GM21367 (cell line): Measurements from ENCODE around the gene CACNA1H.

Source experiments
- ATAC-seq: cut with Tn5 transposase; IDR thresholded peaks from one replicate; pipeline ENCODE4 v1.9.1; 2021; ENCODE audit not compliant: unreplicated experiment

Gene CACNA1H

DNA sequence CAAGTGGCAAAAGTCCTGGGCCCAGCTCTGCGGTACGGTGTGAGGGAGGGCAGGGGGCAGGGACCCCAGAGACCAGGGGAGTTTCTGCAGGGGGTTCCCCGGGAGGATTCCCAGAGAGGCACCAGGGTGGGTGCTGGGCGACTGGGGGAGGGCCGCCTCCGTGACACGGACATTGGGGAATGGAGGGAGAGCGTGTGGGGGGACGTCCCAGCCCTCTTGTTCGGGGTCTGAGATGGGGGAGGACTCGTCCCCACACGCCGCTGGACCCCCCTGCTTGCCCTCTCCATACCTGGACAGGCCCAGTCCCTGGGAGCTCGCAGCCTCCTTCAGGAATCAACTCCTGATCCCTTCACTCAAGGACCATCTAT is 30.5 kb upstream of the CACNA1H start:
- no peak for ATAC-seq

DNA sequence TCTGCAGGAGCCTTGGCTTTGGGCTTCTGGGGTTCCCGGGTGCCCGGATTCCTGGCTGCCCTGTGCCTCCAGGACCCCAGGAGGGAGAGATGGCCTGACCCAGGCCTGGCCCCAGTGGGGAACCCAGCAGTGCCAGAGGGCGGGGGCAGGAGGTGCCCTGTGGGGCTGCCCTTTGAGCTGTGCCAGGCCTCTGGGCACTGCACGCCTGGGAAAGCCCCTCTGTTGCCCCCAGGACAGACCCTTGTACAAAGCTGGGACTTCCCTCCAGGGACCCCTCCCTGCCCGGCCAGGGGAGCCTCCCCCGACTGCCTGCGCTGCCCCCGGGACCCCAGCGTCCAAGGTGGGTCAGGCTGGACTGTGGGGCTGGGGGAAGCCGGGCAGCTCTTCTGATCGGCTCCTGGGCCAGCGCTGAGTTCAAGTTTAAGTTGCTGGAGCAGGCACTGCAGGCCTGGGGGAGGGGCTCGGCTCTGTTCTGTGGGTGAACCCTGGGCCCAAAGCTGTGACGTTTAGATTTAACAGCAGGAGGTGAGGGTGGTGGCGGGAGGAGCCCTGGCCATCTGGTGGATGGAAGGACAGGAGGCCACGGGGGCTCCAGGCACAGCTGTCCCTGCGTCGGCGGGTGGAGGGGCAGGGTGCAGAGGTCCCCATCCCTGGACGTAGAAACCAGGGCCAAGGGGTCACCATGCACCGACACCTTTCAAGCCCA is 29.2 kb upstream of the CACNA1H start:
- ATAC-seq, result no peak

DNA sequence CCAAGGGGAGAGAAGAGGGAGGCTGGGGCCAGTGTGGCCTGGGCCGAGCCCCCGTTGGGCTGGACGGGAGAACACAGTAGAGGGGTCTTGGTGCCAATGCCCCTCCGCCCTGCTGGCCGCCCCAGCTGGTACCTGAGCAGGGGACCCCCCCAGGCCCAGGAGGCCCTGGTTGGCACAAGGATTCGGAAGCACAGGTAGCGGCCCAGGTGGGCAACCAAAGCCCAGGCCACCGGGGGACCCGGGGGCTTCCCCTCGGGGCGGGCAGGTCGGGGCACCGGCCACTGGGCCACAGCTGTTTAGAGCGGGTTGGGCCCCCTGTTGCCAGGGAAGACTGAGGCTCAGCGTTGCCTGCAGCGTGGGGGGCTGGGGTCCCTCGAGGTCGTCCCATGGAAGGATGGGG is 28.6 kb upstream of the CACNA1H start:
- no peak for ATAC-seq

DNA sequence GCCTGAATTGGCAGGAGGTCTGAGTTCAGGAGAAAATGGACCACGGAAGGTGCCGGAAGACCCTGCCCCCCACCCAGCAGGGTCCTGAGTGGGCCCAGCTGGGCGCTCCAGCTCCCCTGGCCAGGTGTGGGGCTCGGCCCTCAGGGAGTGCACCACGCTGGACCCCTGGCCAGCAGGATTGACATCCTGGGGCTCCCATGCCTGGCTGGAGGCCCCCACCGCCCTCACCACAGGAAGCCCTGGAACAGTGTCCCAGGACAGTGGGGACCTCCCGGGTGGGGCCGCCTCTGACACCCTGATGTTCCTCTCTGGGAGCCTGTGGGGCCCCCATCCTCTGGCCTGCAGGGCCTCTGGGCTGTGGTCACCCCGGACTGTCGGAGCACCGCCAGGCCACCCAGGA is 28.1 kb upstream of the CACNA1H start:
- ATAC-seq, result no peak

DNA sequence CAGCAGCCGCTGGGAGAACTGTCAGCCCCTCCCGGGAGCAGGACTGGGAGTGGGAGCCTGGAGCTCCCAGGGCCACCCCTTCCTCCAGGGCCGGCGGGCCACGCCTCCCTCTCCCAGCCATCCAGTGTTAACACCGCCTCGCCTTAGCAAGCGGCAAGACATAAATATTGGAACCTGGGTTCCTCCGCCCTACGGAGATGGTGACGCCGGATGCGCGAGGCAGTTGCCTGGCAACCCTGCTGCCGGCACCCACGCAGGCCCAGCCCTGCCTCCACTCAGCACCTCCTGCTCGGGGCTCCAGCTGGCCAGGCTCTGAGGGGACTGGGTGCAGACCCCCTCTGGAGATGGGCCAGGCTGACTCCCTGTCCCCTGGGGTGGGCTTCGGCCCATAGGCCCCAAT is 27.4 kb upstream of the CACNA1H start:
- ATAC-seq, result no peak

DNA sequence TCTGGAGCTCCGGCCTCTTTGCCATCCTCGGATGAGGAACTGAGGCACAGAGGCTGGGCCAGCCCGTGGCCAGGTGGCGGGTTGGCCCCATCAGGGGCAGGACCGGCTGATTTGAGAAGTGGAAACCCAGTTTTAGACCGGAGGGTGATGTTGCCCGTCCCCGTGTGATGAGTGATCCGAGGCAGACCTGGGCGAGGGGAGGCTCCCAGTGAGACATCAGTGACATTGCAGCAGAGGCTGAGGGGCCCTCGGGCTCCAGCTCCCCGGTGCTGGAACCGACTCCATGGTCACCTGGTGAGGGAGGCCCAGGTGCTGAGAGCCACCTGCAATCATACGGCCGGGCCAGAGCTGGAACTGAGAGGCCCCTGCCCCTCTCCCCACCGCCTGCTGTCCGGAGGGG is 26.9 kb upstream of the CACNA1H start:
- no peak for ATAC-seq

DNA sequence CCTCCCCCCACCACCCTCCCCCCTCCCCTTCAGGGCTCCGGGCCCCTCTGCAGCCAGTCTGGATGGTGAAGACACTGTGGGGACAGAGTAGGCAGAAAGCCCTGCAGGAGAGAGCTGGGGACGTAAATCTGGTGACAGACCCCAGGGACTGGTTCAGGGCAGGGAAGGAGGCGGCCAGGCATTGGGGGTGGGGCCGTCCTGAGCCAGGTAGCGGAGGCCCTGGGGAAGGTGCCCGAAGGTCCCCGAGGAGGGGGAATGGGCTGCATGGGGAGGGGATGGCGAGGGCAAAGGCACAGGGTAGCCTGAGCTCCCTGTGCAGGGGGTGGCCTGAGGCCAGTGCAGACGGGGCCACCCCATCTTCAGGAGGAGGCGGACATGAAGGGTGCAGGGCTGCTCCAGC is 26.3 kb upstream of the CACNA1H start:
- no peak for ATAC-seq

DNA sequence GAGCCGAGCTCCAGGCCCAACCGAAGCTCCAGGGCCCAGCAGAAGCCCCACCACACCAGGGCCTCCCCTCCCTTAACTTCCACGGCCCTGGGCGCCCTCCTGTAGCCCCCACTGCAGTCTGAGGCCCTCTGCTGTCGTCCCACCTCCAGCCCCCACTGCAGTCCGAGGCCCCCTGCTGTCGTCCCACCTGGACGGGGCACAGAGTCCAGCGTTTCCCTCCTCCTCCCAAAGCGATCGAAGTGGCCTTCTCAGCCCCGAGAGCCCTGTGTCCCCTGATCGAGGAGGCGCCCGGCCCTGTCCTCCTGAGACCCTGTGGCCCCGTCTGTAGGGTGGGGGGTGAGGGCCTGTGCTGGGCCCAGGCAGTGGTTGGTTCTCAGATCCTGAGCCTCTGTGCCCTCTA is 25.8 kb upstream of the CACNA1H start:
- ATAC-seq, result no peak

DNA sequence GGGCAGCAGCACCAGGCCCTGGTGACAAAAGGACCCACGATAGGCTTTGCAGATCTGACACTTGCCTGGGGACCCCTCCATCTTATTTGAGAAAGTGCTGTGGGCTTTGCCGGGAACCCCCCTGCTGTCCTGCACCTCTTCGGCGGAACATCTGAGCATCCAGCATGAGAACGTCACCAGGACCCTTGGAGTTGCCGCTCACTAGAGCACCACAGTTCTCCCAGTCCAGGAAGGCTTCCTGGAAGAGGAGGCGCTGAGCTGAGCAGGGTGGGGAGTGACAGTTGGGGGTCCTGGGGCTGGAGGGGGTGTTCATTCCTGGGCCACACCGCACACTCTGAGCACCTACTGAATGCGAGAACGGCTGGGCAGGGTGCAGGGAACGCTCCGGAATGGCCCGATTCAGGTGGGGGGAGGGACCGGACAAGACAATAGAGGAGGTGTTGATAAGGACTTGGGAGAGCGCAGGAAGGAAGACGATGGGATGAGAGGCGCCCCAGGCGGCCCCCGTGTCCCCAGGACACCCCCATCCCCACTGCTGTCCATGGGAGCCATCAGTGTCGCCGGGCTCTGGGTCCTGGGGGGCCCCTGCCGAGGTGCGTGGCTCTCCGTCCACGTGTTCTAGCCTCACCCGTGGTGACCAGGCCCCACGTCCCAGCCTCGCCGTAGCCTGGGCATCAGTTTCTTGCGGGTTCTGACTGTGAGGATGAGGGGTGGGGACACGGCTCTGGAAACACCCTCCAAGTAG is 24.8 kb upstream of the CACNA1H start:
- ATAC-seq, result no peak

DNA sequence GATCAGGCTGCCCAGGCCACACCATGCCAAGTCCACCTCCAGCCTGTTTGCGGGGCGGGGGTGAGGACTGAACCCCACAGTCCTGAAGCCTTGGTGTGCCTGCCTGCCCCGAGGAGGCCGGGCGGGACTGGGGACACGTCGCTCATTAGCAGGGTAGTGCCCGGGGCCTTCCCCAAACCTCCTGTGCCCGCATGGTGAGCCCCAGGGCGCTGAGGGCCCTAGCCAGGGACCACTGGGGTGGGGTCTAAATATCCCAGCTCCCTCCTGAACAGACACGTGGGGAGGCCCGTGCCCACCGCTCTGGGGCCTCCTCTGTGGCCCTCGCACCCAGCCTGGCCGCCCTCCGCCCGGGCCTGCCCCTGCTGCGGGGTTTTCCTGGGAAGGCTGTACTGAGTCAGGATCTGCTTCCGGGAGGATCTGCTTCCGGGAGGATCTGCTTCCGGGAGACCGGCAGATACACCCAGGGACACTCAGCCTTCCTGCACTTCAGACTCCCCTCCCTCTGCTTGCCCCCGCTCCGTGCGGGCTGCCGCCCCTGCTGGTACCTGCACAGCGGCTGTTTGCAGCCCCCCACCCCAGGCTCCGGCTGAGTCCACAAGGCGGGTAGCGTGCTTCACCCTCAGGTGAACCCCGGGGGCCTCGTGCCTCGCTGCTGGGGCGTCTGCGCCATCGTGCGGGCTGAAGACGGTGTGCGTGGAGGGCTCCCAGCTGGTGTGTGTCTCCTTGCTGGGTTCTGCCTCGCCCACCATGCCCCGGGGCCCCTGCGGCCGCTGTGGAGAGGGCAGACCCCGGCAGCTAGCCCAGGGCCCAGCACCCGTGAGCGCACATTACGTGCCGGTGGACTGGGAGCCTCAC is 23.6 kb upstream of the CACNA1H start:
- no peak for ATAC-seq

DNA sequence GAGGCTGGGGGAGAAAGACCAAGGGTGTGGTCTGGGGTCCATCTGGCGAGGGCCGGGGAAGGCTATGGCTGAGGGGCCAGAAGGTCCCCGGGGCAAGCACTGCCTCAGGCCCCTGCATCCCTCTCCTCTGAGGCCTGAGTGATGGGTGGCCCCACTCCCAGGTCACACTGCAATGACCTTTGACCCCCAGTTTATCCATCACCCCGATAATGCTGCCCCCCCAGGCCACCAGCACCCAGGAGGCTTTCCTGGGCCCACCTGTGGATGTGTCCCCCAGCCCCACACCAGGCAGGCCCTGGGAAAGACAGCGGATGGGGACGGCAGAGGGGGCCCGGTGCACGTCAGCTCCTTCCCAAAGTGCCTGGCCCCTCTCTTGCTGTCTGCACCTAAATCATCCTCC is 22.5 kb upstream of the CACNA1H start:
- no peak for ATAC-seq

DNA sequence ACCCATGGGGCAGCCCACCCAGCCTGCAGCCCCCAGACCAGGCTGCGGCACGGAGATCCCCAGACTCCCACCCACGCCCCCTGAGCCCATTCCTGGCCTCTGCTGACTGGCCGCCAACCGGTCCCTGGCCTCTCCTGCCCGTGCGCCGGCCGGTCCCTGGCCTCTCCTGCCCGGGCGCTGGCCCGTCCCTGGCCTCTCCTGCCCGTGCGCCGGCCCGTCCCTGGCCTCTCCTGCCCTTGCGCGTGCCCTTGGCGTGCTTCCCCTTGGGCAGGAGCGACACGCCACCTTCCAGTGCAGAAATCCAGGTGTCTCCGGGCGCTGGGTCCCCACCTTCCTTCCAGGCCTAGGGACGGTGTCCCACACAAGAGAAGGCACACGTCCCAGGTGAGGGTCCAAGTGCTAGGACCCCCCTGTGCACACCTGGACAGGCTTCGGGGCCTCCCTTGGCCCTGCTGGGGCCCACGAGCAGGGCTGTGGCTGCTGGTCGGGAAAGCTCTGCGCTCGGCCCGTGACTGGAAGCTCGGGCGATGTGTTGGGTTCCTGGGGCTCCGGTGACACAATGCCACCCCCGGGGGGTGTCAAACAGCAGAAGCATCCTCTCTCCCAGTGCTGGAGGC is 21.4 kb upstream of the CACNA1H start:
- ATAC-seq, result no peak

DNA sequence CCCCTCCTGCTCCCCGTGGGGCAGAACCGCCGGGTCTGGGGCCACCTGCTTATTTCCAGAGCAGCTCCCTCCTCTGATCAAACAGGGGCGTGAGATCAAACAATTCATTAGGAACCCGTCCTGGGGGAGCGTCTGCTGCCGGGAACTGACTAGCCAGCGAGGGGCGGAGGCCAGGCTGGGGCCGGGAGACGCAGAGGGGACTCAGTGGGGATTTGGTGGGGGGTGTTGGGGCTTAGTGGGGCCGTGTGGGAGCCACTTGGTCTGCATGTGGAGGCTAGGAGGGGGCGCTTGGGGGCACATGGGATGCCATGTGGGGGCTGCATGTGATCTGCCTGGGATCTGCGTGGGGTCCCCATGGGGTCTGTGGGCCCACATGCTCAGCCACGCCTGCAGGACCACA is 20.5 kb upstream of the CACNA1H start:
- ATAC-seq, result no peak

DNA sequence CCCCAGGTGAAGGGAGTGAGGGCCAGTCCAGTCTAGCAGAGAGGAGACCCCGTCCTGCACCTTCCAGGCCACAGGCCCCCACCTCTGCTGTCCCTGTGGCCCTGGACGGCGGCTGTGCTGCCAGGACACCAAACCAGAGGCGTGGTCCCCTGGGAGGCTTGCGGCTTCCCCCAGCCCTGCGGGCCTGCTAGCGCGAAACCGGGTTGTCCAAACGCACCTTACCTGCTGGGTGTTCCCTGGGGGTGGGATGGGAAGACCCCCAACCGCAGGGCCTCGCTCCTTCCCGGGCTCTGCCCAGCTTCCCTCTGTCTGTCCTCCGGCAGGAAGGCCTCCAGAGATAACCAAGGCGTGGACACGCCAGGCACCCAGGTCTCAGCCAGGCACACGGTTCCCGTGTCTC is 19.6 kb upstream of the CACNA1H start:
- no peak for ATAC-seq

DNA sequence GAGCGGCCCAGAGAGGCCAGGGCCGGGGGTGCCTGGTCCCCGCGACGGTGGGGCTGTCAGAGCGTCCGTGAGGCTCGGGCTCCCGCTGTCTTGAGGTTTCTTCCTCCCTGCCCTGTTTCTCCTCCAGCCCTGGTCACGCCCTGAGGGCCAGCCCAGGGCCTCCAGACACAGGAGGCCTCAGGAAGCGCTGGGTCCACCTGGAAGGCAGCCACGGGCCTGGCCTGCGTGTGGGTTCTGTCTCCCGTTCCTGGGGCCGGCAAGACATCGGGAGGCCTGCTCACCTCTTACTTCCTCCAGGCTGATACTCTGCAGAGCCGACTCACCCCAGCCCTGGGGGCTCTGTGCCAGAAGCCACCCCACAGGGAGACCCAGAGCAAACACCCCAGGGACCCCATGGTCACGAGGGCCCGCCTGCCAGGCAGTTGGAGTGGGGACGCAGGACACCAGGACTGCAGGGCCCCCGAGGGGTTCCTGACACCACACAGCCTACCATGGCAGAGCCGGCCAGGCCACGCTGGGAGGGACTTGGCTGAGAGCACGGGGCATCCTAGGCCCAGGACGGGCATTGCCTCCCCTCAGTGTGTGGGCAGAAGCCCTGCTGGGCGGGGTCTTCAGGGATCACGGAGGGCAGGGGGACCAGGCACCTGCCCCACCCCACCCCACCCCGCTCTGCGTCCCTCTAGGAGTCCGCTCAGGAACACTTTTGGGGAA is 18.9 kb upstream of the CACNA1H start:
- no peak for ATAC-seq

DNA sequence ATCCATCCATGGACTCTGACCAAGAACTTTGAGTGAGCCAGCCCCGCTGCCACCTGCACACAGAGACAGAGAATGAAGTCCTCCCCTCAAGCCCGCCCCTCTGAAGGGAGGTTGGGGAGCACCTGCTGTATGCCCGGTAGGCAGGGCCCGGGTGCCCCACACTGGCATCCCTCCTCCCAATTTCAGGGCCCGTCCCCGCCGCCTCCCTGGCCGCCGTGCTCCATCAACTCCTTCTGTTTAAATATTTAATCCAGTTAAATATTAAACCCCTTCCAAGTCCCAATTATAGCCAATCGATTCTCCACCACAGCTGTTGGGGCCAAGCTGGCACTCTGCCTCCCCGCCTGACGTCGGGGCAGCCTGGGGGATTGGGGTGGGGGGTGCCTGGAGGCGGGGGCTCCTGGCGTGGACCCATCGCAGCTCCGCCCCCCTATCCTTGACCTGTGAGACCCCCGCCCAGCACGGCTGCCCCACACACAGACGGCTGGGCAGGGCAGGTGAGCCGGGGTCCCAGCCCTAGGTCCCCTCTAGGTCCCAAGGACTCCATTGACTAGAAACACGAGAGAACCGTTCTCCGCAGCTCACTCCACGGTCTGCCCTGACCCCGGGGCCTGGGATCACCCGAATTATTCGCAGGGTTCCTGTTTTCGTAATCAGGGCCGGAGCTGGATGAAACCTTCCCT is 18.0 kb upstream of the CACNA1H start:
- no peak for ATAC-seq

DNA sequence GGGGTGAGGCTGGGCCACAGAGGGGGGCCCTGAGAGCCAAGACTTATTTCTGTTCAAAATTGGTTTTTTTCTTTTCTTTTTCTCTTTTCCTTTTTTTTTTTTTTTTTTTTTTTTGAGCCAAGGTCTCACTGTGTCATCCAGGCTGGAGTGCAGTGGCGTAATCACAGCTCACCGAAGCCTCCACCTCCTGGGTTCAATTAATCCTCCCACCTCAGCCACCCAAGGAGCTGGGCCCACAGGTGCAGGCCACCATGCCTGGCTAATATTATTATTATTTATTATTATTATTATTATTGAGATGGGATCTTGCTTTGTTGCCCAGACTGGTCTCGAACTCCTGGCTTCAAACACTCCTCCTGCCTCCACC is 17.5 kb upstream of the CACNA1H start:
- no peak for ATAC-seq

DNA sequence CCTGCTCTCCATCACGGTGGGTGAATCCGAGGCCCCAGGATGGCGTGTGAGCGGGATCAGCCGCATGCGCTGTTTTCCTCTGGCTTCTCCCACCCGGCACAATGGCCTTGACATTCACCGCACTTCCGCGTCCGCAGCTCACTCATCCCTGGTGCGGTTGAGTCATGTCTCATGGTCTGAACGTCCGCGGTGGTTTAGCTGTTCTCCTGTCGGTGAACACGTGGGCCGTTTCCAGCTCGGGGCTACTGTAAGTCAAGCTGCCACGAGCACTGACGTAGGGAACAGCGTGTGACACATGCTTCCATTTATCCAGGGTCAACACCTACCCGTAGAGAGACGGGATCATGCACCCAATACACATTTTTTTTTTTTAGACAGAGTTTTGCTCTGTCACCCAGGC is 15.3 kb upstream of the CACNA1H start:
- no peak for ATAC-seq

DNA sequence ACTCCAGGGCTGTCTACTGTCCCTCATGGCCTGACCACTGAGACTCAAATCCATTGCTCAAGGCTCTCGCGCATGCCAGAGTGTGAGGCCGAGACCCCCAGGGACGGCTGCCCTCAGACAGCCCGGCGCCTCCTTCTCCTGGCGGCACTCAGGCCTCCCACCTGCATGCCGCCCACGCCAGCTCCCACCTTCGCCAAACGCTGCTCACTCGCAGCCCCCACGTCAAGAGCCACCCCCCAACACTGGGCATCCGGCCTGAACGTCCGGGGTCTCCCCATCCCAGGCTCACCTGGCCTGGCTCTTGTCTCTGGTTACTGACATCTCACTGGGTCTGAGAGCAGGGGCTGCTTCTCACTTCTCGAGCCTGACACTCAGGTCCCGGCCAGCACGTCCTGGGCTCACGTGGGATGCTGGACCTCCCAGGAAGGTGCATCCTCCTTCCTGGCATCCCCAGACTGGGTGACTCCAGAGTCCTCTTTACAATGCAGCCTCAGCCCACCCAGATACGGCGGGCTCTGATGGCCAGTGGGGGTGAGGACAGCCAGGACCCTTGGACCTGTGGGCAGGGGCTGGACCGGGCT is 12.2 kb upstream of the CACNA1H start:
- ATAC-seq, result no peak

DNA sequence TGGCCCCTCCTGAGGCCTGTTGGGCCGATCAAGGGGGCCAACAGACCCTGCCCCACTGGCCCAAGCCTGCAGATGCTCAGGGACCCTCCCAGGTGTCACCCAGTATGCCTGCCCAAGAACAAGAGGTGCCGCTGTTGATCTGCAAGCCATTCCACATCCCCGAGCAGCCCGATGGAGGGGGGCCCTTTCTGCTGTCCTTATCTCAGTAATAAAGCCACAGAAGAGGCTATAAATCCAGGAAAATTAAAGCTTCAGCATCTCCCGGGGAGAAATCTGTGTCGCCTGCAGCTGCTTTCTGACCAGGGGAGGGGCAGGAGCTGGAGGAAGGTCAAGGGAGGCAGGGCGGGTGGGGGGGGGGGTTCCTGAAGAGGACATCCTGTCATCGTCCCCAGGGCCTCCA is 11.7 kb upstream of the CACNA1H start:
- no peak for ATAC-seq
